Measurements from ENCODE around the gene BAZ2B. TPM values are rescaled to one million over a fixed set of nuclear protein-coding genes. Genes with fewer than 3 reads are reported as not detected.

The BAZ2B gene
- total and polyA plus RNA-seq, 2 of the 13 experiments (the other 11 are each of a cell fraction or from before 2014, with no cell fraction given) = 14.0 to 15.1 TPM

DNA sequence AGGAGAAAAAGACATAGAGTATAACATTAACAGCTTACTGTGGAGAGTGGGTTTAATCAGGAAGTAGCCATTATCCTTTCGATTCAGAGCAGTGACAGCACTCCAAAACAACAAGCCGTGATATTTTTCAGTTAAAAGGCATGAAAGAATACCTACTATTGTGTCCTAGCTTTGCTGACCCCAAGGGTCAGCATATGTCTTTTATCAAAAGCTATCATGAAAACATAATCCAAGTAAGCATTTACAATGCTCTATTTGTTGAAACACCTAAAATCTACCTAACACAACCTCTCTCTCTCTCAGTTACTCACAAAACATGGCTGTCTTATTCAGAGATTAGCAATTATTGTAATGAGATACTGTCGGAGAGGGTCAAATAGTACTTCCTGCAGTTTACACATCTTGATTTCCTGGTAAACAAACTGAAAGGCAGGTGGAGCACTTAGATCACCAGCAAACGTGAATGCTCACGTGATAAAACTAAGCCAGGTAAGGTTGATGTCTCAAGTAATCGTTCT lies 100.0 kb downstream of the BAZ2B start (continued):
- TF ChIP-seq, protein P1, sequence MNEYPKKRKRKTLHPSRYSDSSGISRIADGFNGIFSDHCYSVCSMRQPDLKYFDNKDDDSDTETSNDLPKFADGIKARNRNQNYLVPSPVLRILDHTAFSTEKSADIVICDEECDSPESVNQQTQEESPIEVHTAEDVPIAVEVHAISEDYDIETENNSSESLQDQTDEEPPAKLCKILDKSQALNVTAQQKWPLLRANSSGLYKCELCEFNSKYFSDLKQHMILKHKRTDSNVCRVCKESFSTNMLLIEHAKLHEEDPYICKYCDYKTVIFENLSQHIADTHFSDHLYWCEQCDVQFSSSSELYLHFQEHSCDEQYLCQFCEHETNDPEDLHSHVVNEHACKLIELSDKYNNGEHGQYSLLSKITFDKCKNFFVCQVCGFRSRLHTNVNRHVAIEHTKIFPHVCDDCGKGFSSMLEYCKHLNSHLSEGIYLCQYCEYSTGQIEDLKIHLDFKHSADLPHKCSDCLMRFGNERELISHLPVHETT (CRISPR knock-in tag; conservative IDR thresholded peaks at IDR 0.05) = no peak
- TF ChIP-seq KDM5B (CRISPR knock-in tag; IDR thresholded peaks at IDR 0.05; ENCODE audit: borderline replicate concordance) (no peak), ZNF563 (CRISPR knock-in tag; IDR thresholded peaks at IDR 0.05) (no peak), CC2D1A (CRISPR knock-in tag; IDR thresholded peaks at IDR 0.05) (no peak), CBX2 (IDR thresholded peaks at IDR 0.05; ENCODE audit: low read depth, low read length) (no peak), CBX2 (CRISPR knock-in tag; IDR thresholded peaks at IDR 0.05; ENCODE audit: low read depth) (no peak), BHLHE40 (IDR thresholded peaks at IDR 0.05; ENCODE audit: low read length) (peak; percentile 80), SOX5 (CRISPR knock-in tag; IDR thresholded peaks at IDR 0.05; ENCODE audit: borderline replicate concordance) (peak; percentile 34; the same call in 1 of the 2 replicates), ELF1 (CRISPR knock-in tag; IDR thresholded peaks at IDR 0.05) (0 out of 2 replicates have a peak, but pooled peaks have one; percentile 20), HOXA3 (CRISPR knock-in tag; IDR thresholded peaks at IDR 0.05) (no peak)
- TF ChIP-seq, protein P2, sequence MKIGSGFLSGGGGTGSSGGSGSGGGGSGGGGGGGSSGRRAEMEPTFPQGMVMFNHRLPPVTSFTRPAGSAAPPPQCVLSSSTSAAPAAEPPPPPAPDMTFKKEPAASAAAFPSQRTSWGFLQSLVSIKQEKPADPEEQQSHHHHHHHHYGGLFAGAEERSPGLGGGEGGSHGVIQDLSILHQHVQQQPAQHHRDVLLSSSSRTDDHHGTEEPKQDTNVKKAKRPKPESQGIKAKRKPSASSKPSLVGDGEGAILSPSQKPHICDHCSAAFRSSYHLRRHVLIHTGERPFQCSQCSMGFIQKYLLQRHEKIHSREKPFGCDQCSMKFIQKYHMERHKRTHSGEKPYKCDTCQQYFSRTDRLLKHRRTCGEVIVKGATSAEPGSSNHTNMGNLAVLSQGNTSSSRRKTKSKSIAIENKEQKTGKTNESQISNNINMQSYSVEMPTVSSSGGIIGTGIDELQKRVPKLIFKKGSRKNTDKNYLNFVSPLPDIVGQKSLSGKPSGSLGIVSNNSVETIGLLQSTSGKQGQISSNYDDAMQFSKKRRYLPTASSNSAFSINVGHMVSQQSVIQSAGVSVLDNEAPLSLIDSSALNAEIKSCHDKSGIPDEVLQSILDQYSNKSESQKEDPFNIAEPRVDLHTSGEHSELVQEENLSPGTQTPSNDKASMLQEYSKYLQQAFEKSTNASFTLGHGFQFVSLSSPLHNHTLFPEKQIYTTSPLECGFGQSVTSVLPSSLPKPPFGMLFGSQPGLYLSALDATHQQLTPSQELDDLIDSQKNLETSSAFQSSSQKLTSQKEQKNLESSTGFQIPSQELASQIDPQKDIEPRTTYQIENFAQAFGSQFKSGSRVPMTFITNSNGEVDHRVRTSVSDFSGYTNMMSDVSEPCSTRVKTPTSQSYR (CRISPR knock-in tag; IDR thresholded peaks at IDR 0.05; ENCODE audit: borderline replicate concordance) = no peak
- TF ChIP-seq, protein P3, sequence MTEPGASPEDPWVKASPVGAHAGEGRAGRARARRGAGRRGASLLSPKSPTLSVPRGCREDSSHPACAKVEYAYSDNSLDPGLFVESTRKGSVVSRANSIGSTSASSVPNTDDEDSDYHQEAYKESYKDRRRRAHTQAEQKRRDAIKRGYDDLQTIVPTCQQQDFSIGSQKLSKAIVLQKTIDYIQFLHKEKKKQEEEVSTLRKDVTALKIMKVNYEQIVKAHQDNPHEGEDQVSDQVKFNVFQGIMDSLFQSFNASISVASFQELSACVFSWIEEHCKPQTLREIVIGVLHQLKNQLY (CRISPR knock-in tag; IDR thresholded peaks at IDR 0.05) = peak; percentile 37; the same call in 1 of the 2 replicates
- TF ChIP-seq, protein P4, sequence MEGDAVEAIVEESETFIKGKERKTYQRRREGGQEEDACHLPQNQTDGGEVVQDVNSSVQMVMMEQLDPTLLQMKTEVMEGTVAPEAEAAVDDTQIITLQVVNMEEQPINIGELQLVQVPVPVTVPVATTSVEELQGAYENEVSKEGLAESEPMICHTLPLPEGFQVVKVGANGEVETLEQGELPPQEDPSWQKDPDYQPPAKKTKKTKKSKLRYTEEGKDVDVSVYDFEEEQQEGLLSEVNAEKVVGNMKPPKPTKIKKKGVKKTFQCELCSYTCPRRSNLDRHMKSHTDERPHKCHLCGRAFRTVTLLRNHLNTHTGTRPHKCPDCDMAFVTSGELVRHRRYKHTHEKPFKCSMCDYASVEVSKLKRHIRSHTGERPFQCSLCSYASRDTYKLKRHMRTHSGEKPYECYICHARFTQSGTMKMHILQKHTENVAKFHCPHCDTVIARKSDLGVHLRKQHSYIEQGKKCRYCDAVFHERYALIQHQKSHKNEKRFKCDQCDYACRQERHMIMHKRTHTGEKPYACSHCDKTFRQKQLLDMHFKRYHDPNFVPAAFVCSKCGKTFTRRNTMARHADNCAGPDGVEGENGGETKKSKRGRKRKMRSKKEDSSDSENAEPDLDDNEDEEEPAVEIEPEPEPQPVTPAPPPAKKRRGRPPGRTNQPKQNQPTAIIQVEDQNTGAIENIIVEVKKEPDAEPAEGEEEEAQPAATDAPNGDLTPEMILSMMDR (CRISPR knock-in tag; IDR thresholded peaks at IDR 0.05) = peak; percentile 42
- TF ChIP-seq, protein P5, sequence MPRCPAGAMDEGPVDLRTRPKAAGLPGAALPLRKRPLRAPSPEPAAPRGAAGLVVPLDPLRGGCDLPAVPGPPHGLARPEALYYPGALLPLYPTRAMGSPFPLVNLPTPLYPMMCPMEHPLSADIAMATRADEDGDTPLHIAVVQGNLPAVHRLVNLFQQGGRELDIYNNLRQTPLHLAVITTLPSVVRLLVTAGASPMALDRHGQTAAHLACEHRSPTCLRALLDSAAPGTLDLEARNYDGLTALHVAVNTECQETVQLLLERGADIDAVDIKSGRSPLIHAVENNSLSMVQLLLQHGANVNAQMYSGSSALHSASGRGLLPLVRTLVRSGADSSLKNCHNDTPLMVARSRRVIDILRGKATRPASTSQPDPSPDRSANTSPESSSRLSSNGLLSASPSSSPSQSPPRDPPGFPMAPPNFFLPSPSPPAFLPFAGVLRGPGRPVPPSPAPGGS (CRISPR knock-in tag; IDR thresholded peaks at IDR 0.05) = no peak
- TF ChIP-seq, protein P6, sequence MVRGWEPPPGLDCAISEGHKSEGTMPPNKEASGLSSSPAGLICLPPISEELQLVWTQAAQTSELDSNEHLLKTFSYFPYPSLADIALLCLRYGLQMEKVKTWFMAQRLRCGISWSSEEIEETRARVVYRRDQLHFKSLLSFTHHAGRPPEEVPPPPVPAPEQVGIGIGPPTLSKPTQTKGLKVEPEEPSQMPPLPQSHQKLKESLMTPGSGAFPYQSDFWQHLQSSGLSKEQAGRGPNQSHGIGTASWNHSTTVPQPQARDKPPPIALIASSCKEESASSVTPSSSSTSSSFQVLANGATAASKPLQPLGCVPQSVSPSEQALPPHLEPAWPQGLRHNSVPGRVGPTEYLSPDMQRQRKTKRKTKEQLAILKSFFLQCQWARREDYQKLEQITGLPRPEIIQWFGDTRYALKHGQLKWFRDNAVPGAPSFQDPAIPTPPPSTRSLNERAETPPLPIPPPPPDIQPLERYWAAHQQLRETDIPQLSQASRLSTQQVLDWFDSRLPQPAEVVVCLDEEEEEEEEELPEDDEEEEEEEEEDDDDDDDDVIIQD (CRISPR knock-in tag; IDR thresholded peaks at IDR 0.05; ENCODE audit: low read depth) = peak; percentile 33; the same call in 1 of the 2 replicates
- TF ChIP-seq, protein P7, sequence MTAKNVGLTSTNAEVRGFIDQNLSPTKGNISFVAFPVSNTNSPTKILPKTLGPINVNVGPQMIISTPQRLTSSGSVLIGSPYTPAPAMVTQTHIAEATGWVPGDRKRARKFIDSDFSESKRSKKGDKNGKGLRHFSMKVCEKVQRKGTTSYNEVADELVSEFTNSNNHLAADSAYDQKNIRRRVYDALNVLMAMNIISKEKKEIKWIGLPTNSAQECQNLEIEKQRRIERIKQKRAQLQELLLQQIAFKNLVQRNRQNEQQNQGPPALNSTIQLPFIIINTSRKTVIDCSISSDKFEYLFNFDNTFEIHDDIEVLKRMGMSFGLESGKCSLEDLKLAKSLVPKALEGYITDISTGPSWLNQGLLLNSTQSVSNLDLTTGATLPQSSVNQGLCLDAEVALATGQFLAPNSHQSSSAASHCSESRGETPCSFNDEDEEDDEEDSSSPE (CRISPR knock-in tag; IDR thresholded peaks at IDR 0.05) = no peak
- TF ChIP-seq, protein P8, sequence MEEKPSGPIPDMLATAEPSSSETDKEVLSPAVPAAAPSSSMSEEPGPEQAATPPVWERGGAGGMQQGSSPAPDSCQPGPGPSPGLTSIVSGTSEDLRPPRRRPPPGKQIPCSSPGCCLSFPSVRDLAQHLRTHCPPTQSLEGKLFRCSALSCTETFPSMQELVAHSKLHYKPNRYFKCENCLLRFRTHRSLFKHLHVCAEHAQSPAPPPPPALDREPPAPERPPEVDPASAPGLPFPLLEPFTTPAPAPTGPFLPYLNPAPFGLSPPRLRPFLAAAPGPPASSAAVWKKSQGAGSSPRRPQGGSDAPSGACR (CRISPR knock-in tag; IDR thresholded peaks at IDR 0.05) = no peak
